HFFc6 (cell line): ENCODE data around the gene RRP9. TPM values are rescaled to one million over a fixed set of nuclear protein-coding genes. Genes with fewer than 3 reads are reported as not detected.
A peak's percentile ranks its signal among the peaks of the same experiment; 100 is the strongest.

Source experiments
- DNase-seq: peaks from one replicate; pipeline ENCODE4 v3.0.0-alpha.2; 2018
- H3K27ac Mint-ChIP-seq: 2 replicates; pipeline ENCODE4 v1.8.0; 2020; ENCODE audit warnings: mild to moderate bottlenecking, mixed read lengths
- H3K27me3 Mint-ChIP-seq: 2 replicates; pipeline ENCODE4 v1.8.0; 2021; ENCODE audit warnings: mild to moderate bottlenecking, moderate library complexity, mixed read lengths; ENCODE audit not compliant: insufficient read depth
- H3K36me3 Mint-ChIP-seq: 2 replicates; pipeline ENCODE4 v1.8.0; 2021; ENCODE audit warnings: low read depth, mixed read lengths
- H3K4me1 Mint-ChIP-seq: 2 replicates; pipeline ENCODE4 v1.8.0; 2020; ENCODE audit warnings: low read depth, mixed read lengths
- H3K4me3 Mint-ChIP-seq: 2 replicates; pipeline ENCODE4 v1.8.0; 2020; ENCODE audit warnings: mild to moderate bottlenecking, moderate library complexity, mixed read lengths
- H3K9me3 Mint-ChIP-seq: 2 replicates; pipeline ENCODE4 v1.8.0; 2020; ENCODE audit warnings: mild to moderate bottlenecking, mixed read lengths
- total RNA-seq, 6 experiments: library from RNA; stranded (reverse); fragmentation: NEBNext Ultra II Directional; extraction: Animal tissue kit (Norgen Biotek cat#: 25700); gene quantifications; 2 replicates in 1 of 6; 3 replicates in 5 of 6; pipeline ENCODE4 v1.2.3, GENCODE V29; 2021
- TF ChIP-seq, protein P1 (sequence below): fragments of 200-600 bp; sonication (generic); IDR thresholded peaks from 2 replicates; pipeline ENCODE4 v1.5.0; 2021; ENCODE audit warnings: antibody characterized with exemption, mild to moderate bottlenecking

The RRP9 gene
- total RNA-seq, 6 experiments from 2014 or later, result 30.0 to 36.6 (median 32.5) TPM

DNA sequence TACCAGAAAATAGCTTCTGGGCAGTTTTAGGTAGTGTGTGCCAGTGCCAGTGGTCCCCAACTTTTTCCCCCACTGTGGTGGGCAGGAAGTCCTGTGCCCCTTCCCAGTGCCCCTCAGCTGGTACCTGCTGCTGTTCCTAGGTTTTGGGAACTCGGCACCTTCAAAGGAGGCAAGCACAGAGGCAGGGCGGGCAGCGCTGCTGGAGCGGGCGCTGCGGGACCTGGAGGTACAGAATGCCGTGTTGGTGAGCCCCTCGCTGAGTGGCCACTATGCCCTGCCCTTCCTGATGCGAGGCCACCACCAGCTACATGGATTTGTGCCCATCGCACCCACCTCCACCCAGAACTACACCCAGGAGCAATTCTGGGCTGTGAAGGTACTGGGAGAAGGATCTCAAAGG, 38.5 kb upstream of the RRP9 start:
- TF ChIP-seq, protein P1, sequence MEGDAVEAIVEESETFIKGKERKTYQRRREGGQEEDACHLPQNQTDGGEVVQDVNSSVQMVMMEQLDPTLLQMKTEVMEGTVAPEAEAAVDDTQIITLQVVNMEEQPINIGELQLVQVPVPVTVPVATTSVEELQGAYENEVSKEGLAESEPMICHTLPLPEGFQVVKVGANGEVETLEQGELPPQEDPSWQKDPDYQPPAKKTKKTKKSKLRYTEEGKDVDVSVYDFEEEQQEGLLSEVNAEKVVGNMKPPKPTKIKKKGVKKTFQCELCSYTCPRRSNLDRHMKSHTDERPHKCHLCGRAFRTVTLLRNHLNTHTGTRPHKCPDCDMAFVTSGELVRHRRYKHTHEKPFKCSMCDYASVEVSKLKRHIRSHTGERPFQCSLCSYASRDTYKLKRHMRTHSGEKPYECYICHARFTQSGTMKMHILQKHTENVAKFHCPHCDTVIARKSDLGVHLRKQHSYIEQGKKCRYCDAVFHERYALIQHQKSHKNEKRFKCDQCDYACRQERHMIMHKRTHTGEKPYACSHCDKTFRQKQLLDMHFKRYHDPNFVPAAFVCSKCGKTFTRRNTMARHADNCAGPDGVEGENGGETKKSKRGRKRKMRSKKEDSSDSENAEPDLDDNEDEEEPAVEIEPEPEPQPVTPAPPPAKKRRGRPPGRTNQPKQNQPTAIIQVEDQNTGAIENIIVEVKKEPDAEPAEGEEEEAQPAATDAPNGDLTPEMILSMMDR, result no peak
- Mint-ChIP-seq H3K27ac (no peak overlapping the region), H3K9me3 (no peaks in the 10 kb centered on the region), H3K27me3 (peaks cover 2% of the 10 kb centered on the region), H3K4me3 (no peak overlapping the region), H3K36me3 (no peaks in the 10 kb centered on the region), H3K4me1 (peaks cover 41% of the 10 kb centered on the region)
- no peak for DNase-seq

DNA sequence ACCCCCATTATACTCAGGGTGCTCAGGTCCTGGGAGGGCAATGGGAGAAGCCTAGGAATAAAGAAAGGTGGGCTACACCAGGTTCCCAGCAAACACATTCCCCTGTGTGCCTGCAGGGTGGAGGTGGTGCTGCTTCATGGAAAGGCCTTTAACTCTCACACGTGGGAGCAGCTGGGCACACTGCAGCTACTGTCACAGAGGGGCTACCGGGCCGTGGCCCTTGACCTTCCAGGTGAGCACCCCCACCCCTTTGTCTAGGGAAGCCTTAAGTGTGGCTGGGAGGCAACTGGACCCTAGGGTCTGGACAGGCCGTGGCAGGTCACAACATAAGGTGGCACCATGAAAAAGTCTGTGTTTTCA, 36.4 kb upstream of the RRP9 start:
- Mint-ChIP-seq H3K27me3 (no peaks in the 10 kb centered on the region; the same call in 1 of the 2 replicates), H3K4me1 (peaks cover 33% of the 10 kb centered on the region), H3K36me3 (no peaks in the 10 kb centered on the region; the same call in 1 of the 2 replicates), H3K4me3 (no peak overlapping the region), H3K9me3 (no peaks in the 10 kb centered on the region), H3K27ac (no peak overlapping the region)
- TF ChIP-seq, protein P1, result no peak
- no peak for DNase-seq

DNA sequence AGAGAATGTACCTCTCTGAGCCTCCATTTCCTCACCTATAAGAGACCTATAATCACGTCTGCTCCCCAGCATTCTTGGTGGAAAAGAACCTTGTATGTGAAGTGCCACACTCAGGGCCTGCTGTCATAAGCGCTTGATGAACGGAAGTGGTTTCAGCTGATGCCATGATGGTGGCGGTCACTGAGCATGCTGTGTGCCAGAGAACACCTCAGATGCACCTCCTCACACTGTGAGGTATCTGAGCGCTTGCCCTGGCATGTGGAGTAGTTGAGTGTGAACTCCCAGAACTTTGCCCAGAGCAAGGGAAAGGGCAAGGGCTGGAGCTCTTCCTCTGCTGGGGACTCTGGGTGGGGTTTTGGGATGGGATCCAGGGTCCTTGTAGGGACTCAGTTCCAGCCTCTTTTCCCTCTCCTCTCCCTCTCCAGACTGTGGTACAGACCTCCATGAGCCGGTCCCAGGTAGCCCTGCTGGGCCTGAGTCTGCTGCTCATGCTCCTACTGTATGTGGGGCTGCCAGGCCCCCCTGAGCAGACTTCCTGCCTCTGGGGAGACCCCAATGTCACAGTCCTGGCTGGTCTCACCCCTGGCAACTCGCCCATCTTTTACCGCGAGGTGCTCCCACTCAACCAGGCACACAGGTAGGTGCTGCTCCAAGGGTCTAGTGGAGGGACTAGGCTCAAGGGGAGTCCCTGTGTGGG, 35.9 kb upstream of the RRP9 start:
- no peak for DNase-seq
- no peak overlapping the region for H3K4me3 Mint-ChIP-seq
- no peaks in the 10 kb centered on the region; the same call in 1 of the 2 replicates for H3K36me3 Mint-ChIP-seq
- TF ChIP-seq, protein P1, result no peak
- H3K4me1 Mint-ChIP-seq, result peaks cover 29% of the 10 kb centered on the region
- H3K27ac Mint-ChIP-seq, result no peak overlapping the region
- H3K27me3 Mint-ChIP-seq, result no peaks in the 10 kb centered on the region; the same call in 1 of the 2 replicates
- no peaks in the 10 kb centered on the region for H3K9me3 Mint-ChIP-seq

DNA sequence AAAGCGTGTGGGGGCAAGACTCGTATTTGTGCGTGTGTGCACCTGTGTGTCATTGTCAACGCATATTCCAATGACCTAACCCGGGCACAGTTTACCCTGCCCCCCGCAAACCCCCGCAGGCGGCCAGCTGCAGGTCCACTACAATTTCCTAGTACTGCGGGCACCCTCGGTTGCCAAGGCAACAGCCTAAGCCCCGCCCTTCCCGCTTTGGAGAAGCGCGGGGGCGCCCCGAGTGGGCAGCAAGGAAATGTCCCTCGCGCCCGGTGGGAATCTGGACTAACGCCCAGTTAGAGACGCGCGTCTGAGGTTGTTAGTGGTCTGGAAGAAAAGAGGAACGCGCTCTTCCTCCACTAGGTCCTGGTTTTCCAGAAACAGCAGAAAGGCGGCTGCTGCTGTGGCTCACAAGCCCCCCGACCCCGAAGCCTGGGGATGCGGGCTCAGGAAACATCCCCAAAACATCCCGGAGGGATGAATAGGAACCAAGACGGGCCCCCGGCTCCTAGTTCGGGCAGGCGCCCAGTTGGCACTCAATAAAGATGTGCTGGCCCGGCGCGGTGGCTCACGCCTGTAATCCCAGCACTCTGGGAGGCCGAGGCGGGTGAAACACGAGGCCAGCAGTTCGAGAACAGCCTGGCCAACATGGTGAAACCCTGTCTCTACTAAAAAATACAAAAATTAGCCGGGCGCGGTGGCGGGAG, 34.3 kb upstream of the RRP9 start:
- TF ChIP-seq, protein P1, result peak; percentile 47
- H3K4me1 Mint-ChIP-seq, result peaks cover 22% of the 10 kb centered on the region
- peak overlapping the region; percentile 85 for H3K4me3 Mint-ChIP-seq
- H3K27ac Mint-ChIP-seq, result peak overlapping the region; percentile 52
- H3K27me3 Mint-ChIP-seq, result no peaks in the 10 kb centered on the region; the same call in 1 of the 2 replicates
- peak; percentile 43 for DNase-seq
- H3K36me3 Mint-ChIP-seq, result no peaks in the 10 kb centered on the region; the same call in 1 of the 2 replicates
- H3K9me3 Mint-ChIP-seq, result no peaks in the 10 kb centered on the region

DNA sequence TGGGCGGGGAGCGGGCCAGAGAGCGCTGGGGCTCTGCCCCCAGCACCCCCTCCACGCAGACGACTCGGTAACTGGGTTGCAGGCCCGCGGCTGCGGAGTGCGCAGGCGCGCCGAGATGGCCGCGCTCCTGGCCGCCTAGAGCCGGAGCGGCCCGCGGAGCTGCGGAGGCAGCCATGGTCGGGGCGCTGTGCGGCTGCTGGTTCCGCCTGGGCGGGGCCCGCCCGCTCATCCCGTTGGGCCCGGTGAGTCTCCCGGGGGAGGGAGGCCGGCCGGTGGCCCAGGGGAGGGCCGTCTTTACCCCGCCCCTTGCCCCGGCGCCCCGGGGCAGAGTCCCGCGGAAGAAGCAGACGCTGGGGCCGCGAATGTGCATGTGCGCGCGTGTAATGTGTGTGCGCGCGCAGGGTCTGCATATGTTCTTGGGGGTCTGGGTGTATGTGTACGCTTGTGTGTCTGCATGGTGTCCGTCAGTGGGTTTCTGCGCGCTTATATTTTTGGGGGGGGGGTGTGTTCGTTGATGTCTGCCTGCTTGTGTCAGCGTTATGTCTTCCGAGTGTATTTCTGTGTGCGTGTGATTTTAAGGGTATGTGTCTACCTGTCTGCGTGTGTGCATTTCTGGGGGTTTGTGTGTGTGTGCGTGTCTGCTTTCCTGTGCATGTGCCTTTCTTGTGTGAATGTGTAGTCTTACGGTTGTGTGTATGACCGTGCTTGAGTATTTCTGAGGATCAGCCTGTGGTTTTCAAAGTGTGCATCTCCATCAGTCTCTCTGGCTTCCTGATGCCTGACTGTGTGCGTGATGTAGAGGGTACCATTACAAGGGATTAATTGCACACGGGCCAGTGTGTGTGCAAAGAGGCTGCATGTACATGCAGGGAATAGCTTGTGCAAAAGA, 33.5 kb upstream of the RRP9 start, which contains the start of gene ABHD14A:
Gene ABHD14A (plus strand): TSS at position 102 of the 889 bp plus-strand sequence. CDS start 72 bp downstream, at position 174.
- peaks cover 22% of the 10 kb centered on the region for H3K4me1 Mint-ChIP-seq
- H3K36me3 Mint-ChIP-seq, result no peaks in the 10 kb centered on the region; the same call in 1 of the 2 replicates
- peak within 1 kb of the TSS; percentile 97 for H3K4me3 Mint-ChIP-seq
- peak; percentile 45 for DNase-seq
- H3K27me3 Mint-ChIP-seq, result no peaks in the 10 kb centered on the region
- H3K27ac Mint-ChIP-seq, result peak within 1 kb of the TSS; percentile 94
- TF ChIP-seq, protein P1, result no peak; the same call in 1 of the 2 replicates
- no peaks in the 10 kb centered on the region for H3K9me3 Mint-ChIP-seq
